Erythroblast (primary cell): ENCODE results near the gene RAB3C.
"Not testable (repeated sequence)": the region's sequence is repeated elsewhere in the genome, so short reads cannot be mapped to it uniquely, and the experiment has no call there.

Experiments
- DNase-seq, 2 experiments: peaks; one replicate each; lab custom pipeline; 2025; lab: John Stamatoyannopoulos, UW
- GATA1 ChIP-seq: IDR thresholded peaks from 2 replicates; pipeline ENCODE4 v1.6.1; 2011; ENCODE audit warnings: low read depth, mild to moderate bottlenecking, control low read depth, low read length, moderate library complexity
- POLR2A ChIP-seq: IDR thresholded peaks from 2 replicates; pipeline ENCODE4 v1.6.1; 2011; ENCODE audit warnings: mild to moderate bottlenecking, low read length

RAB3C gene

DNA sequence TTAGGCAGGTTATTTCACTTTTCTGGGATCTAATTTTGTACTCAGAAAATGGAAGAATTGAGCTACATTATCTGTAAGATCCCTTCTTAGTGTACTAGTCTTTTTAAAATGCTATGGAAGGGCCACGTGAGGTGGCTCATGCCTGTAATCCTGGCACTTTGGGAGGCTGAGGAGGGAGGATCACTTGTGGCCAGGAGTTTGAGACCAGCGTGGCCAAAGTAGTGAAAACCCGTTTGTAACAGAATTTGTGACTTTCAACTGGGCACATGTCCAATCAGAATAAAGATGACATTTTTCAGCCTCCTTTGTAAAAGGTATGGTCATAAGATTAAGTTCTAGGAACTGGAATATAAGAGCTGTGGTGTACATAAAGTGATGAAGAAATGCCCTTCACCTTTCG is 3.1 kb upstream of the RAB3C start:
- TF ChIP-seq GATA1 (no peak), POLR2A (no peak)
- DNase-seq = no peak

- DNase-seq = peak; percentile 10 to 16
- TF ChIP-seq POLR2A (no peak), GATA1 (no peak)
These were observed 664 bp upstream of the RAB3C start for GRCh38 chr5:58582019-58582802.

DNA sequence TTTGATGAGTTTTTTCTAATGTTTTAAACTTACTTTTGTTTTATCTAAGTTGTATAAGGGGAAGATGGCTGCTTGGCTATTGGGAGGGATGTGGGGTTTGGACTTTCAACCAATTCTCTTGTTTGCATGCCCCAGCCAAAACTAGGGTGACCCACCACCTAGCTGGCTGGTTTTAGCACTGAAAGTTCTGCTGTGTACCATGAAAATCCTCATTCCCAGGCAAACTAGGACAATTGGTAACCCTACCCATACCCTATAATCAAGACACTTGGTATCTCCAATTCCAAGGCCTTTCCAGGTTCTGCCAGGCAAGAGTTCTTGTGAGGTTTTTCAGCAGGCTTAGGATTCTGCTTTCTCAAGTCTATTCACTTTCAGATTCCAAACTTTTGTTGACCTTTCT is 13.1 kb downstream of the RAB3C start:
- no peak for TF ChIP-seq GATA1

GRCh38 chr5:58598440-58598839 is 15.6 kb downstream of the RAB3C start:
- DNase-seq = no peak
- TF ChIP-seq POLR2A (no peak), GATA1 (no peak)

More for the DNA sequence above, 13.1 kb downstream of the RAB3C start:
- no peak for DNase-seq

DNA sequence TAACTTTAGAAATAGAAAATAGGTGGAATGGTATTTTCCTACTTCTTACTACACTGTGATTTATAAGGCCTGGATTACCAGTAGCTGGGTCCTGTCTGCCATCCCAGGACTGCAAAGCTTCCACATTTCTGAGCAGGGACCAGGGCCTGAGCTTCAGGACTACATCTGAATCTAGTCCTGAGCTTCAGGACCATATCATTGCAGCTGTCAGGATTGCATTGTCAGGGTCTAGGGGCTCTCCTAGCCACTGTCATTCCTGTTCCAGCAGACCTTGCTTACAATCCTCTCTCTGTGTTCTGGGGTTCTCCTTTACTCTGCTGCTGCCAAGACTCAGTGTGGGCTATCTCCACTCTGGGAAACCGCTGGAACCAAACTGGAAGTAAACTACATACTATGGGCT is 16.3 kb downstream of the RAB3C start:
- DNase-seq = no peak
- TF ChIP-seq POLR2A (no peak), GATA1 (no peak)

DNA sequence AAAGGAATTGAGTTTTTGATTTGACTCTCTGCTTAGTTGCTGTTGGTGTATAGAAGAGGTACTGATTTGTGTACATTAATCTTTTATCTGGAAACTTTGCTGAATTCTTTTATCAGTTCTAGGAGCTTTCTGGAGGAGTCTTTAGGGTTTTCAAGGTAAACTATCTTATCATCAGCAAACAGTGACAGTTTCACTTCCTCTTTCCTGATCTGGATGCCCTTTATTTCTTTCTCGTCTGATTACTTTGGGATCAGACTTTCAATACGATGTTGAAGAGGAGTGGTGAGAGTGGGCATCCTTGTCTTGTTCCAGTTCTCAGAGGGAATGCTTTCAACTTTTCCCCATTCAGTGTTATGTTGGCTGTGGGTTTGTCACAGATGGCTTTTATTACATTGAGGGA is 17.7 kb downstream of the RAB3C start:
- not testable (repeated sequence) for DNase-seq

- DNase-seq = not testable (repeated sequence)
These were observed 20.0 kb downstream of the RAB3C start for GRCh38 chr5:58602889-58603288.

DNA sequence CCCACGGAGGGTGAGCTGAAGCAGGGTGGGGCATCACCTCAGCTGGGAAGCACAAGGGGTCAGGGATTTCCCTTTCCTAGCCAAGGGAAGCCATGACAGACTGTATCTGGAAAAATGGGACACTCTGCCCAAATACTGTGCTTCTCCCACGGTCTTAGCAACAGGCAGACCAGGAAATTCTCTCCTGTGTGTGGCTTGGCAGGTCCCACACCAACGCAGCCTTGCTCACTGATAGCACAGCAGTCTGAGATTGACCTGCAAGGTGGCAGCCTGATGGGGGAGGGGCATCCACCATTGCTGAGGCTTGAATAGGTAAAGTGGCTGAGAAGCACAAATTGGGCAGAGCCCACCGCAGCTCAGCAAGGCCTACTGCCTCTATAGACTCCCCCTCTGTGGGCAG is 23.2 kb downstream of the RAB3C start:
- no peak for DNase-seq
- TF ChIP-seq GATA1 (no peak), POLR2A (no peak)

GRCh38 chr5:58615972-58616371 is 33.1 kb downstream of the RAB3C start:
- no peak for TF ChIP-seq POLR2A
- TF ChIP-seq GATA1 = no peak

DNA sequence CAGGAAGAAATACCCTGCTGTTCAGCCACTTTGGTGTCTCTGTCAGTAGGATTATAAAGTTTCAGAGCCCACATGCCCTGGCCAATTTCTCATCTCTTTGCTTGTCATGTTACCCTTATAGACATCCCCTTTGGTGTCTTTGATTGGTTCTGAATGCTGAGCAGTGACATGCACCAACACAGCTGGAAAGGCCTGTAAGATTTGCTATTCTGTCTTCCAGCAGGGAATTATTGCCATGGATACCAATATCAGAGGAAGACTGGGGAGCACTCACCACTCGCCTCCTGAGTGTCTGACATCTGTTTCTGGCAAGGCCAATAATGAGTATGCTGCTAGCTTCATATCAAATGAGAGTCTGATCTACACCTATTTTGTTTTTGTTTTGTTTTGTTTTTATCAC is 34.4 kb downstream of the RAB3C start:
- DNase-seq = no peak
- TF ChIP-seq GATA1 = no peak
- TF ChIP-seq POLR2A = no peak

More at GRCh38 chr5:58615972-58616371, 33.1 kb downstream of the RAB3C start:
- no peak for DNase-seq

- TF ChIP-seq GATA1 = no peak
- no peak for TF ChIP-seq POLR2A
- DNase-seq = no peak
These were observed 37.5 kb downstream of the RAB3C start for GRCh38 chr5:58620336-58620735.

- no peak for DNase-seq
- TF ChIP-seq POLR2A = no peak
- TF ChIP-seq GATA1 = no peak
These were observed 40.3 kb downstream of the RAB3C start for GRCh38 chr5:58622936-58623871.

DNA sequence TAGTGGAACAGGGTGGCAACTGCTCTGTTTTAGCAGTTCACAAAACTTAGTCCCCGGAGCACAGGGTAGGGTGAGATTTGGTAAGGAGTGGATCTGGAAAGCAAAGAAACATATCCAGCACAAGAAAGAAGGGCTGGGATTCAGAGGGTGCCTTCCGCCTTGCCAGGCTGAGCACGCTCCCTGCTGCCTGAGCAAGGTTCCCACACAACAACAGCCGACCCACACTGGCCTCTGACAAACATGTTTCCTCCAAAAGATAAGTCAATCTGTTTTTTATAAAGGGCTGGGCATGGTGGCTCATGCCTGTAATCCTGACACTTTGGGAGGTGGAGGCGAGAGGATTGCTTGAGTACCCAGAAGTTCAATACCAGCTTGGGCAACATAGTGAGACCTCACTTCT is 45.8 kb downstream of the RAB3C start:
- no peak for TF ChIP-seq GATA1
- TF ChIP-seq POLR2A = no peak
- DNase-seq = no peak

- TF ChIP-seq GATA1 (no peak), POLR2A (no peak)
These were observed 46.6 kb downstream of the RAB3C start for GRCh38 chr5:58629271-58630159.

More at GRCh38 chr5:58629271-58630159, 46.6 kb downstream of the RAB3C start:
- no peak for DNase-seq
